HCT116 (cell line): Measurements from ENCODE around the gene CYTL1. TPM values are rescaled to one million over a fixed set of nuclear protein-coding genes. Genes with fewer than 3 reads are reported as not detected.

Experiments used
- ATAC-seq: fragments of 200-7000 bp; cut with Tn5 transposase; 2 replicates; pipeline ENCODE4 v1.9.1; 2020; ENCODE audit warnings: mild to moderate bottlenecking, moderate library complexity
- BruUV-seq: library from RNA; stranded (reverse); fragments of 400-500 nt; replicated peaks from 2 replicates; lab custom pipeline; 2021; lab: Mats Ljungman, UMichigan
- CTCF ChIA-PET: fragments of 300-600 bp; sonication (Branson Sonifier 250); formaldehyde crosslinking; loops from one replicate; lab custom pipeline; 2021; ENCODE audit warnings: antibody characterized with exemption; lab: Charles Lee
- POLR2A ChIA-PET: fragments of 300-600, 350-600 bp; sonication (Branson Sonifier 250); formaldehyde crosslinking; loops from one replicate; lab custom pipeline; 2021; ENCODE audit warnings: antibody characterized with exemption; lab: Charles Lee
- RAD21 ChIA-PET, 2 experiments: fragments of 300-600 bp; sonication (Branson Sonifier 250); formaldehyde crosslinking; loops; one replicate each; lab custom pipeline; 2023; ENCODE audit warnings: low total read pairs in 2 of 2; ENCODE audit not compliant: uncharacterized antibody in 2 of 2, unreplicated experiment in 2 of 2, low non-redundant PET in 1 of 2; lab: Charles Lee
- DNase-seq: peaks from one replicate; pipeline ENCODE4 v3.0.0-alpha.2; 2010; ENCODE audit warnings: low read depth, low spot score
- H2AFZ ChIP-seq: fragments of 200-600 bp; shearing (Covaris generic), sonication (generic); 2 replicates; pipeline ENCODE4 v1.6.1; 2017; ENCODE audit warnings: low read depth, mixed run types, mixed read lengths, antibody characterized with exemption, low read length; ENCODE audit not compliant: poor library complexity, severe bottlenecking
- H3K27ac ChIP-seq: 2 replicates; pipeline ENCODE4 v1.5.1; 2012; ENCODE audit warnings: low read depth, low read length
- H3K27me3 ChIP-seq: fragments of 200-600 bp; sonication (generic); 2 replicates; pipeline ENCODE4 v1.6.1; 2016; ENCODE audit warnings: mixed run types, low read length, mixed read lengths; ENCODE audit not compliant: insufficient read depth
- H3K36me3 ChIP-seq, 2 experiments: fragments of 200-500 bp in 1 of 2; fragments of 200-600 bp in 1 of 2; sonication (Bioruptor generic) in 1 of 2; sonication (generic) in 1 of 2; 2 replicates each; pipeline versions ENCODE4 v1.5.1 to v1.6.1; 2014 to 2016; ENCODE audit warnings: low read length in 2 of 2, inconsistent platforms in 1 of 2, mixed read lengths in 1 of 2, mixed run types in 1 of 2; ENCODE audit not compliant: insufficient read depth in 2 of 2, control insufficient read depth in 1 of 2
- H3K4me1 ChIP-seq, 2 experiments: fragments of 200-600 bp in 1 of 2; sonication (generic) in 1 of 2; 2 replicates each; pipeline versions ENCODE4 v1.5.1 to v1.6.1; 2012 to 2017; ENCODE audit warnings: low read length in 2 of 2, inconsistent platforms in 1 of 2, mild to moderate bottlenecking in 1 of 2, mixed read lengths in 1 of 2, mixed run types in 1 of 2, moderate library complexity in 1 of 2; ENCODE audit not compliant: insufficient read depth in 2 of 2, control insufficient read depth in 1 of 2
- H3K4me2 ChIP-seq: fragments of 200-600 bp; sonication (generic); 2 replicates; pipeline ENCODE4 v1.6.1; 2017; ENCODE audit warnings: mixed run types, low read length, mixed read lengths
- H3K4me3 ChIP-seq, 2 experiments: fragments of 200-600 bp in 1 of 2; sonication (generic) in 1 of 2; replicated peaks in 1 of 2; 2 replicates each; pipeline ENCODE4 v1.5.1; 2011 to 2016; ENCODE audit warnings: low read length in 2 of 2, control low read depth in 1 of 2, low read depth in 1 of 2, mild to moderate bottlenecking in 1 of 2, mixed read lengths in 1 of 2, mixed run types in 1 of 2
- H3K79me2 ChIP-seq: fragments of 200-600 bp; sonication (generic); 2 replicates; pipeline ENCODE4 v1.6.1; 2017; ENCODE audit warnings: mild to moderate bottlenecking, mixed run types, low read length, moderate library complexity, mixed read lengths; ENCODE audit not compliant: insufficient read depth
- H3K9ac ChIP-seq: fragments of 200-600 bp; sonication (generic); 2 replicates; pipeline ENCODE4 v1.6.1; 2016; ENCODE audit warnings: low read length, mixed read lengths
- H3K9me2 ChIP-seq: fragments of 200-600 bp; sonication (generic), shearing (Covaris generic); 2 replicates; pipeline ENCODE4 v1.6.1; 2017; ENCODE audit warnings: mixed run types, mild to moderate bottlenecking, moderate library complexity; ENCODE audit not compliant: insufficient read depth
- H3K9me3 ChIP-seq, 2 experiments: fragments of 200-500 bp in 1 of 2; fragments of 200-600 bp in 1 of 2; sonication (Bioruptor generic) in 1 of 2; sonication (generic) in 1 of 2; 2 replicates each; pipeline ENCODE4 v1.6.1; 2014 to 2017; ENCODE audit warnings: low read length in 2 of 2, mixed read lengths in 2 of 2, inconsistent platforms in 1 of 2, low read depth in 1 of 2, mild to moderate bottlenecking in 1 of 2, mixed run types in 1 of 2, moderate library complexity in 1 of 2; ENCODE audit not compliant: control insufficient read depth in 1 of 2, insufficient read depth in 1 of 2
- H4K20me1 ChIP-seq: fragments of 200-600 bp; sonication (generic), shearing (Covaris generic); 2 replicates; pipeline ENCODE4 v1.6.1; 2017; ENCODE audit warnings: mixed run types, mild to moderate bottlenecking, moderate library complexity; ENCODE audit not compliant: insufficient read depth
- CBX3 ChIP-seq: IDR thresholded peaks from 2 replicates; pipeline ENCODE4 v1.6.1; 2012; ENCODE audit warnings: low read depth
- CEBPB ChIP-seq: IDR thresholded peaks from 2 replicates; pipeline ENCODE4 v1.6.1; 2012; ENCODE audit warnings: low read depth
- EGR1 ChIP-seq: IDR thresholded peaks from 2 replicates; pipeline ENCODE4 v1.6.1; 2012; ENCODE audit warnings: low read depth
- EZH2phosphoT487 ChIP-seq: fragments of 200-600 bp; IDR thresholded peaks from 2 replicates; pipeline ENCODE4 v1.6.1; 2018; ENCODE audit warnings: antibody characterized with exemption, borderline replicate concordance
- FOSL1 ChIP-seq: IDR thresholded peaks from 2 replicates; pipeline ENCODE4 v1.6.1; 2012; ENCODE audit warnings: low read depth
- JUND ChIP-seq: IDR thresholded peaks from 2 replicates; pipeline ENCODE4 v1.6.1; 2012
- RAD21 ChIP-seq: IDR thresholded peaks from 2 replicates; pipeline ENCODE4 v1.6.1; 2012; ENCODE audit warnings: low read depth, mild to moderate bottlenecking
- SP1 ChIP-seq: IDR thresholded peaks from 2 replicates; pipeline ENCODE4 v1.6.1; 2012; ENCODE audit warnings: low read depth
- SRF ChIP-seq: IDR thresholded peaks from 2 replicates; pipeline ENCODE4 v1.6.1; 2012; ENCODE audit warnings: low read depth
- TCF7L2 ChIP-seq: IDR thresholded peaks from 2 replicates; pipeline ENCODE4 v1.7.0; 2011; ENCODE audit warnings: borderline replicate concordance, inconsistent platforms; ENCODE audit not compliant: insufficient read depth, insufficient read length; ENCODE audit errors: extremely low read depth
- intact Hi-C: fragments of 100-400 bp; cut with micrococcal nuclease; formaldehyde crosslinking; loops from 2 replicates; pipeline ENCODE4 v1.10.0; 2022
- total RNA-seq: library from RNA; stranded (reverse); gene quantifications from one replicate; pipeline ENCODE4 v1.2.1, GENCODE V29; 2021; ENCODE audit not compliant: unreplicated experiment
- TF ChIP-seq, protein P1 (sequence below): IDR thresholded peaks from 2 replicates; pipeline ENCODE4 v1.6.1; 2012
- TF ChIP-seq, protein P2 (sequence below): IDR thresholded peaks from 2 replicates; pipeline ENCODE4 v1.6.1; 2011; ENCODE audit warnings: mild to moderate bottlenecking, low read length, moderate library complexity; ENCODE audit not compliant: insufficient replicate concordance; ENCODE audit errors: extremely low read depth

Gene CYTL1
- total RNA-seq, 1 experiment from 2014 or later = not detected

DNA sequence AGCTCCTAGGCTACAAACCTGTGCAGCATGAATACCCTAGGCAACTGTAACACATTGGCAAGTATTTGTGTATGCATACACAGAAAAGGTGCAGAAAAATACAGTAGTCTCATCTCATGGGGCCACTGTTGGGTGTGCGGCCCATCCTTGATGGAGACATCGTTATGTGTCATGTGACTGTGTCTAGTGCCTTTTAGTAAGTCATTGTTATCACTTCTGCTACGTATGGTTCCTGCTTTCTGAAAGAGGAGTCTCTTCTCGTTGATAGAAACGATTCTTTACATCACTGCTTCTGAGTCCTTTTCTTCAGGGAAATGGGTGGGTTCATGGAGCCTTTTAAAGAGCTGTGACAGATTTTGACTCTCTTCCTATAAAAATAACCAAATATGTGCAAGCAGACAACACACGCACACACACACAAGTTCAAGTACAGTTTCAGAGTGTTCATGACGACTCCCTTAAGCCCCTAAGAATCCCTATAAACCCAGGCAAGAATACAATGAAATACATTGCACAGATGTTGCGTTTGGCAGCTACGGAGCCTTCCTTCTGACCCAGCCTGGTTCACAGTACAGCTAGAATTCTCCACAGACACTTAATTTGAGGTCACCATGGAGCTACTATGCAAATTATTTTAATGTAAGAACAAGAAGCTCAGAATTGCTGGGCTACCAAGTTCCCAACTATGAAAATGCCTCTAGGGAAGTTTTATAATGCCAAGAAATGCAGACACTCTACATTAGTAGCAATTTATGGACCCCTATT is 21.8 kb upstream of the CYTL1 start:
- ChIA-PET POLR2A (no interaction called here), CTCF (interaction anchor here (1.4 kb wide), 1 partner anchor 9 kb away, joined by 3 read pairs; no protein-coding TSS in a partner anchor), RAD21 (no interaction called here)
- Histone ChIP-seq H3K36me3 (no peaks in the 10 kb centered on the region), H3K27me3 (peaks cover 6% of the 10 kb centered on the region; the same call in 1 of the 2 replicates), H3K9me2 (no peaks in the 10 kb centered on the region), H2AFZ (no peak overlapping the region), H3K4me3 (no peak overlapping the region), H3K79me2 (no peaks in the 10 kb centered on the region), H3K4me1 (peaks cover 3 to 11% of the 10 kb centered on the region in 2 experiments), H3K9ac (no peak overlapping the region), H4K20me1 (no peaks in the 10 kb centered on the region), H3K4me2 (no peak overlapping the region), H3K9me3 (no peaks in the 10 kb centered on the region), H3K27ac (no peak overlapping the region)
- no peak for TF ChIP-seq EGR1
- TF ChIP-seq, protein P1, sequence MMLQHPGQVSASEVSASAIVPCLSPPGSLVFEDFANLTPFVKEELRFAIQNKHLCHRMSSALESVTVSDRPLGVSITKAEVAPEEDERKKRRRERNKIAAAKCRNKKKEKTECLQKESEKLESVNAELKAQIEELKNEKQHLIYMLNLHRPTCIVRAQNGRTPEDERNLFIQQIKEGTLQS = no peak
- TF ChIP-seq FOSL1 = no peak
- no peak for TF ChIP-seq EZH2phosphoT487
- TF ChIP-seq, protein P2, sequence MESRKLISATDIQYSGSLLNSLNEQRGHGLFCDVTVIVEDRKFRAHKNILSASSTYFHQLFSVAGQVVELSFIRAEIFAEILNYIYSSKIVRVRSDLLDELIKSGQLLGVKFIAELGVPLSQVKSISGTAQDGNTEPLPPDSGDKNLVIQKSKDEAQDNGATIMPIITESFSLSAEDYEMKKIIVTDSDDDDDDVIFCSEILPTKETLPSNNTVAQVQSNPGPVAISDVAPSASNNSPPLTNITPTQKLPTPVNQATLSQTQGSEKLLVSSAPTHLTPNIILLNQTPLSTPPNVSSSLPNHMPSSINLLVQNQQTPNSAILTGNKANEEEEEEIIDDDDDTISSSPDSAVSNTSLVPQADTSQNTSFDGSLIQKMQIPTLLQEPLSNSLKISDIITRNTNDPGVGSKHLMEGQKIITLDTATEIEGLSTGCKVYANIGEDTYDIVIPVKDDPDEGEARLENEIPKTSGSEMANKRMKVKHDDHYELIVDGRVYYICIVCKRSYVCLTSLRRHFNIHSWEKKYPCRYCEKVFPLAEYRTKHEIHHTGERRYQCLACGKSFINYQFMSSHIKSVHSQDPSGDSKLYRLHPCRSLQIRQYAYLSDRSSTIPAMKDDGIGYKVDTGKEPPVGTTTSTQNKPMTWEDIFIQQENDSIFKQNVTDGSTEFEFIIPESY = no peak
- no peak for TF ChIP-seq CEBPB
- no peak for TF ChIP-seq SRF
- TF ChIP-seq TCF7L2 = no peak
- no peak for TF ChIP-seq SP1
- TF ChIP-seq JUND = no peak
- TF ChIP-seq CBX3 = no peak
- TF ChIP-seq RAD21 = no peak
- no TSS peak for BruUV-seq
- ATAC-seq = no peak
- DNase-seq = no peak
- intact Hi-C loops = no loop called here
